HepG2 (cell line): ENCODE measurements around the gene TCF19. TPM values are rescaled to one million over a fixed set of nuclear protein-coding genes. Genes with fewer than 3 reads are reported as not detected.

ENCODE experiments used
- ARID3A ChIP-seq: IDR thresholded peaks from 2 replicates; pipeline ENCODE4 v1.6.1; 2012; ENCODE audit warnings: low read depth, low read length, improper control_type of control experiment
- HDAC2 ChIP-seq: sonication (generic); formaldehyde crosslinking; IDR thresholded peaks from 2 replicates; pipeline ENCODE4 v1.4.0; 2020; ENCODE audit warnings: missing genetic modification reagents
- HOXA7 ChIP-seq: sonication (generic); formaldehyde crosslinking; IDR thresholded peaks from 2 replicates; pipeline ENCODE4 v1.8.1; 2022; ENCODE audit warnings: mild to moderate bottlenecking, missing genetic modification reagents, moderate library complexity
- IKZF1 ChIP-seq: fragments of 450-650 bp; IDR thresholded peaks from 2 replicates; pipeline ENCODE4 v1.7.1; 2016
- MIXL1 ChIP-seq: IDR thresholded peaks from 2 replicates; pipeline ENCODE4 v1.6.1; 2016
- NAIF1 ChIP-seq: sonication (generic); formaldehyde crosslinking; IDR thresholded peaks from 2 replicates; pipeline ENCODE4 v1.5.0; 2020; ENCODE audit warnings: mild to moderate bottlenecking, missing genetic modification reagents, borderline replicate concordance
- RBAK ChIP-seq: sonication (generic); formaldehyde crosslinking; IDR thresholded peaks from 2 replicates; pipeline ENCODE4 v1.5.1; 2020; ENCODE audit warnings: mild to moderate bottlenecking, missing genetic modification reagents
- USF2 ChIP-seq, 2 experiments: sonication (generic) in 1 of 2; formaldehyde crosslinking in 1 of 2; IDR thresholded peaks; 2 replicates each; pipeline versions ENCODE4 v1.5.1 to v1.6.1; 2011 to 2020; ENCODE audit warnings: borderline replicate concordance in 1 of 2, low read depth in 1 of 2, low read length in 1 of 2, mild to moderate bottlenecking in 1 of 2, missing genetic modification reagents in 1 of 2, moderate library complexity in 1 of 2
- ZNF737 ChIP-seq: sonication (generic); formaldehyde crosslinking; IDR thresholded peaks from 2 replicates; pipeline ENCODE4 v1.5.0; 2020; ENCODE audit warnings: missing genetic modification reagents, mild to moderate bottlenecking, borderline replicate concordance
- polyA plus RNA-seq, 8 experiments: library from polyadenylated mRNA; depleted of rRNA in 3 of 8; stranded (reverse) in 7 of 8; unstranded in 1 of 8; fragments of >200 nt; fragmentation: Illumina TruSeq in 4 of 8; extraction: Trizol in 4 of 8; gene quantifications; 2 replicates each; pipeline versions ENCODE4 v1.2.1 to v1.2.3, GENCODE V29; 2011 to 2016; ENCODE audit warnings: low read depth in 4 of 8, missing spikeins in 1 of 8, mixed read lengths in 1 of 8; ENCODE audit not compliant: insufficient read depth in 1 of 8
- total RNA-seq, 5 experiments: library from RNA; depleted of rRNA; stranded (reverse); fragments of >200 nt; fragmentation: Illumina TruSeq; extraction: Trizol; gene quantifications; 2 replicates each; pipeline ENCODE4 v1.2.3, GENCODE V29; 2016; ENCODE audit warnings: low read depth in 1 of 5
- TF ChIP-seq, protein P1 (sequence below): sonication (generic); formaldehyde crosslinking; IDR thresholded peaks from one replicate; pipeline ENCODE4 v1.5.1; 2020; ENCODE audit warnings: mild to moderate bottlenecking, missing genetic modification reagents; ENCODE audit errors: not compliant biosample characterization
- TF ChIP-seq, protein P2 (sequence below): sonication (generic); formaldehyde crosslinking; IDR thresholded peaks from 2 replicates; pipeline ENCODE4 v1.4.0; 2020; ENCODE audit warnings: mild to moderate bottlenecking, missing genetic modification reagents
- TF ChIP-seq, protein P3 (sequence below): sonication (generic); formaldehyde crosslinking; IDR thresholded peaks from 2 replicates; pipeline ENCODE4 v1.4.0; 2020; ENCODE audit warnings: missing genetic modification reagents, mild to moderate bottlenecking, borderline replicate concordance

Gene TCF19
- total and polyA plus RNA-seq, 2 of the 13 experiments (the other 11 are each of a cell fraction or from before 2014, with no cell fraction given), result 4.9 to 22.2 TPM

DNA sequence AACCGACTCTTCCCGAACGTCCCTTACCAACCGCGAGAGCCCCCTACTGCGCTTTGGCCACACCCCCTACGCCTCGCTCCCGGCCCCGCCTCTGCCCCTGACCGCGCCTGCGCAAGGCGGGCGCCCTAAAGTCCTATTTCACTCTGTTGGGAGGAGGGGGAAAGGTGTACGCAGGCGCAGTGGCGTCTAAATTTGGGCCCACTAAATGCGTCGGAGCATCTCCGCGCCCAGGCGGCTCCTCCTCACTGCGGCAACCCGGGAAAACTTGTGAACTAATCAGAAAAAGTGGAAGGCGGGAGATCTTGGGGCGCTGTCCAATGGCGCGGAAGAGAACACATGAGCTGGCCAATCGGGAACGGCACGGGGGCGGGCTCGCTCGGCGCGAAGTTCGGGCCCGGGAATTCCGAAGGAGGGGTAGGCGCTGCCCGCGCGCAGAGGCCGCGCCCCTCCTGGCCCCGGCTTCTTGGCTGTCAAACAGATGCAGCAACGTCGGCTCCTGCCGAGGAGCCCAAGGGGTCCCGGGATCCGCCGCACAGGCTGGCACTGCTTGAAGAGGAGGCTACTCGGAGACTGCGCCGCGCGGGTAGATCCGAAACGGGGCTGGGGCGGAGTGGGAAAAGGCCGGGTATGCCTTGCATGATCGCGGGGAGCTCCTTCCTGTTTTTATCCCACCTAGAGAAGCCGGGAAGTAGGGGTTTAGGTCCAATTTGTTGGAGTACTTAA, at the start of gene TCF19 (continued):
- TF ChIP-seq ZNF737 (CRISPR knock-in tag) (peak; percentile 44; the same call in 1 of the 2 replicates), HDAC2 (CRISPR knock-in tag) (peak; percentile 43; the same call in 1 of the 2 replicates), RBAK (no peak), USF2 (IDR thresholded peaks at IDR 0.05; ENCODE audit: low read depth, low read length) (no peak), USF2 (CRISPR knock-in tag; IDR thresholded peaks at IDR 0.05; ENCODE audit: borderline replicate concordance) (no peak; the same call in 1 of the 2 replicates), ARID3A (no peak), NAIF1 (CRISPR knock-in tag) (peak; percentile 56; the same call in 1 of the 2 replicates), MIXL1 (CRISPR knock-in tag) (peak; percentile 19; the same call in 1 of the 2 replicates), HOXA7 (CRISPR knock-in tag) (0 out of 2 replicates have a peak, but pooled peaks have one; percentile 49), IKZF1 (no peak)
- TF ChIP-seq, protein P1, sequence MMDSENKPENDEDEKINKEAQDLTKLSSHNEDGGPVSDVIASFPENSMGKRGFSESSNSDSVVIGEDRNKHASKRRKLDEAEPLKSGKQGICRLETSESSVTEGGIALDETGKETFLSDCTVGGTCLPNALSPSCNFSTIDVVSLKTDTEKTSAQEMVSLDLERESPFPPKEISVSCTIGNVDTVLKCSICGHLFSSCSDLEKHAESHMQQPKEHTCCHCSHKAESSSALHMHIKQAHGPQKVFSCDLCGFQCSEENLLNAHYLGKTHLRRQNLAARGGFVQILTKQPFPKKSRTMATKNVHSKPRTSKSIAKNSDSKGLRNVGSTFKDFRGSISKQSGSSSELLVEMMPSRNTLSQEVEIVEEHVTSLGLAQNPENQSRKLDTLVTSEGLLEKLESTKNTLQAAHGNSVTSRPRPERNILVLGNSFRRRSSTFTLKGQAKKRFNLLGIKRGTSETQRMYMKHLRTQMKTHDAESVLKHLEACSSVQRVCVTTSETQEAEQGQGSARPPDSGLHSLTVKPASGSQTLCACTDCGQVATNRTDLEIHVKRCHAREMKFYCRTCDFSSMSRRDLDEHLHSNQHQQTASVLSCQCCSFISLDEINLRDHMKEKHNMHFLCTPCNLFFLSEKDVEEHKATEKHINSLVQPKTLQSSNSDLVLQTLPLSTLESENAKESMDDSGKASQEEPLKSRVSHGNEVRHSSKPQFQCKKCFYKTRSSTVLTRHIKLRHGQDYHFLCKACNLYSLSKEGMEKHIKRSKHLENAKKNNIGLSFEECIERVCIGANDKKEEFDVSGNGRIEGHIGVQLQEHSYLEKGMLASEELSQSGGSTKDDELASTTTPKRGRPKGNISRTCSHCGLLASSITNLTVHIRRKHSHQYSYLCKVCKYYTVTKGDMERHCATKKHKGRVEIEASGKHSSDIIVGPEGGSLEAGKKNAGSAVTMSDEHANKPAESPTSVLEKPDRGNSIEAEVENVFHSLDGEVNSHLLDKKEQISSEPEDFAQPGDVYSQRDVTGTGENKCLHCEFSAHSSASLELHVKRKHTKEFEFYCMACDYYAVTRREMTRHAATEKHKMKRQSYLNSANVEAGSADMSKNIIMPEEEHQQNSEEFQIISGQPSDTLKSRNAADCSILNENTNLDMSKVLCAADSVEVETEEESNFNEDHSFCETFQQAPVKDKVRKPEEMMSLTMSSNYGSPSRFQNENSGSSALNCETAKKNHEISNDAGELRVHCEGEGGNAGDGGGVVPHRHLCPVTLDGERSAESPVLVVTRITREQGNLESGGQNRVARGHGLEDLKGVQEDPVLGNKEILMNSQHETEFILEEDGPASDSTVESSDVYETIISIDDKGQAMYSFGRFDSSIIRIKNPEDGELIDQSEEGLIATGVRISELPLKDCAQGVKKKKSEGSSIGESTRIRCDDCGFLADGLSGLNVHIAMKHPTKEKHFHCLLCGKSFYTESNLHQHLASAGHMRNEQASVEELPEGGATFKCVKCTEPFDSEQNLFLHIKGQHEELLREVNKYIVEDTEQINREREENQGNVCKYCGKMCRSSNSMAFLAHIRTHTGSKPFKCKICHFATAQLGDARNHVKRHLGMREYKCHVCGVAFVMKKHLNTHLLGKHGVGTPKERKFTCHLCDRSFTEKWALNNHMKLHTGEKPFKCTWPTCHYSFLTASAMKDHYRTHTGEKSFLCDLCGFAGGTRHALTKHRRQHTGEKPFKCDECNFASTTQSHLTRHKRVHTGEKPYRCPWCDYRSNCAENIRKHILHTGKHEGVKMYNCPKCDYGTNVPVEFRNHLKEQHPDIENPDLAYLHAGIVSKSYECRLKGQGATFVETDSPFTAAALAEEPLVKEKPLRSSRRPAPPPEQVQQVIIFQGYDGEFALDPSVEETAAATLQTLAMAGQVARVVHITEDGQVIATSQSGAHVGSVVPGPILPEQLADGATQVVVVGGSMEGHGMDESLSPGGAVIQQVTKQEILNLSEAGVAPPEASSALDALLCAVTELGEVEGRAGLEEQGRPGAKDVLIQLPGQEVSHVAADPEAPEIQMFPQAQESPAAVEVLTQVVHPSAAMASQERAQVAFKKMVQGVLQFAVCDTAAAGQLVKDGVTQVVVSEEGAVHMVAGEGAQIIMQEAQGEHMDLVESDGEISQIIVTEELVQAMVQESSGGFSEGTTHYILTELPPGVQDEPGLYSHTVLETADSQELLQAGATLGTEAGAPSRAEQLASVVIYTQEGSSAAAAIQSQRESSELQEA, result no peak
- TF ChIP-seq, protein P2, sequence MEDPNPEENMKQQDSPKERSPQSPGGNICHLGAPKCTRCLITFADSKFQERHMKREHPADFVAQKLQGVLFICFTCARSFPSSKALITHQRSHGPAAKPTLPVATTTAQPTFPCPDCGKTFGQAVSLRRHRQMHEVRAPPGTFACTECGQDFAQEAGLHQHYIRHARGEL, result no peak
- TF ChIP-seq, protein P3, sequence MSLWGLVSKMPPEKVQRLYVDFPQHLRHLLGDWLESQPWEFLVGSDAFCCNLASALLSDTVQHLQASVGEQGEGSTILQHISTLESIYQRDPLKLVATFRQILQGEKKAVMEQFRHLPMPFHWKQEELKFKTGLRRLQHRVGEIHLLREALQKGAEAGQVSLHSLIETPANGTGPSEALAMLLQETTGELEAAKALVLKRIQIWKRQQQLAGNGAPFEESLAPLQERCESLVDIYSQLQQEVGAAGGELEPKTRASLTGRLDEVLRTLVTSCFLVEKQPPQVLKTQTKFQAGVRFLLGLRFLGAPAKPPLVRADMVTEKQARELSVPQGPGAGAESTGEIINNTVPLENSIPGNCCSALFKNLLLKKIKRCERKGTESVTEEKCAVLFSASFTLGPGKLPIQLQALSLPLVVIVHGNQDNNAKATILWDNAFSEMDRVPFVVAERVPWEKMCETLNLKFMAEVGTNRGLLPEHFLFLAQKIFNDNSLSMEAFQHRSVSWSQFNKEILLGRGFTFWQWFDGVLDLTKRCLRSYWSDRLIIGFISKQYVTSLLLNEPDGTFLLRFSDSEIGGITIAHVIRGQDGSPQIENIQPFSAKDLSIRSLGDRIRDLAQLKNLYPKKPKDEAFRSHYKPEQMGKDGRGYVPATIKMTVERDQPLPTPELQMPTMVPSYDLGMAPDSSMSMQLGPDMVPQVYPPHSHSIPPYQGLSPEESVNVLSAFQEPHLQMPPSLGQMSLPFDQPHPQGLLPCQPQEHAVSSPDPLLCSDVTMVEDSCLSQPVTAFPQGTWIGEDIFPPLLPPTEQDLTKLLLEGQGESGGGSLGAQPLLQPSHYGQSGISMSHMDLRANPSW (CRISPR knock-in tag), result peak; percentile 47; the same call in 1 of the 2 replicates
